ENCODE data around the gene RAC3. TPM values are rescaled to one million over a fixed set of nuclear protein-coding genes. Genes with fewer than 3 reads are reported as not detected.
A peak's percentile ranks its signal among the peaks of the same experiment; 100 is the strongest.

RAC3 gene
- total and polyA plus RNA-seq, 9 of the 15 experiments (the other 6 are each of a cell fraction or from before 2014, with no cell fraction given): 0.23 to 292 (median 118) TPM

- POLR2A ChIA-PET: no interaction called here
- Histone ChIP-seq H3K36me3 (ENCODE audit: control insufficient read depth, insufficient read depth, low read length) (no peaks in the 10 kb centered on the region; the same call in 2 of the 3 replicates), H3K4me2 (ENCODE audit: insufficient read depth, low read length) (no peak overlapping the region), H3K9me1 (ENCODE audit: control insufficient read depth, insufficient read depth, low read length) (peaks cover 3% of the 10 kb centered on the region), H3K4me1 (replicated peaks in 1 of 2; ENCODE audit: control insufficient read depth in 2 of 2, insufficient read depth in 2 of 2, low read length in 2 of 2) (peaks cover 0 to 79% of the 10 kb centered on the region in 2 experiments; a peak in 1 of 5 replicates), H3K79me2 (ENCODE audit: control insufficient read depth, insufficient read depth, low read length) (no peaks in the 10 kb centered on the region), H3K4me3 (no peak overlapping the region), H4K20me1 (replicated peaks; ENCODE audit: control insufficient read depth, insufficient read depth, low read length) (0 out of 2 replicates have a peak, but pooled peaks cover 4% of the 10 kb centered on the region), H3K9ac (ENCODE audit: insufficient read depth in 1 of 2, low read depth in 2 of 2, low read length in 2 of 2) (peak overlapping the region in 1 of 2 experiments; percentile 45; a peak in 1 of 4 replicates), H3K27ac (ENCODE audit: extremely low read depth, low read depth, low read length) (no peak overlapping the region), H3K27me3 (ENCODE audit: control insufficient read depth in 2 of 2, insufficient read depth in 2 of 2, low read length in 2 of 2) (no peaks in the 10 kb centered on the region), H2AFZ (ENCODE audit: low read depth, low read length) (no peak overlapping the region), H3K9me3 (replicated peaks; ENCODE audit: control insufficient read depth, insufficient read depth, low read depth, low read length) (no peaks in the 10 kb centered on the region)
- intact Hi-C loops (cut with micrococcal nuclease): no loop called here
- in situ Hi-C loops (cut with MboI): no loop called here
- FAIRE-seq: no peak
- 82% methylated on average over 26 of the region's 30 CpGs for WGBS (ENCODE audit: insufficient coverage, low coverage, missing lambda C conversion rate)
- DNase-seq (ENCODE audit: extremely low read depth in 1 of 4, low spot score in 3 of 4): no peak
- BruUV-seq (replicated peaks): no TSS peak
- TF ChIP-seq CTCF (IDR thresholded peaks at IDR 0.05 in 2 of 3, conservative IDR thresholded peaks at IDR 0.05 in 1 of 3; ENCODE audit: insufficient read depth in 2 of 3, low read depth in 1 of 3, low read length in 3 of 3) (peak in 1 of 3 experiments; percentile 66; a peak in 2 of 6 replicates), ZNF740 (CRISPR knock-in tag; IDR thresholded peaks at IDR 0.05) (no peak), ZNF740 (tag; IDR thresholded peaks at IDR 0.05) (no peak)
- CTCF ChIA-PET (ENCODE audit: low intra/inter-chr PET ratio): no interaction called here
- no peak for ATAC-seq
These were observed 23.8 kb upstream of the RAC3 start for GRCh38 chr17:82007495-82008257.

Data from K562 (cell line).